ENCODE data around the gene DLG2.

DNA sequence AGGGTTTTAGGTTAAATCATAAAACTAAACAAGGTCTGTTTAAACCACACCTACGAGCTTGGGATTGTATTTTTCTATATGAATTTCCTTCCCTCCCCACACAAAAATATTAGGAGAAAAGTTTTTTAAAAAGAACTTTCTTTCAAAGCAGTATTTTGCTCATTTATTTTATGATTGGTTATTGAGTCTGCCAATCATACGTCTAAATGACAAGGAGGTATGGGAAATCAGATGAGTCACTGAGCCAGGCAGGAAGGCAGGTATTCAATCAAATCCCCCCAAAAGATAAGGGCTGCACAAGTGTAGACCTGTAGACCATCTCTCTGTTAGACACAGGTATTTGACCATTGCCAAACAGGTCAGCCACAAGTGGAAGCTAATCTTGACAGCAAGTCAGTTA is 1900.8 kb downstream of the DLG2 start:
- TF ChIP-seq RFX5 (IDR thresholded peaks at IDR 0.05; ENCODE audit: borderline replicate concordance, low read depth, low read length): no peak
- TF ChIP-seq CEBPB (IDR thresholded peaks at IDR 0.05; ENCODE audit: low read depth, low read length): no peak
- no peak for TF ChIP-seq ASH2L (IDR thresholded peaks at IDR 0.05; ENCODE audit: low read length)
- TF ChIP-seq YY1 (IDR thresholded peaks at IDR 0.05; ENCODE audit: low read depth, low read length): no peak
